ENCODE data around the gene BSN.
"Not testable (repeated sequence)": the region's sequence is repeated elsewhere in the genome, so short reads cannot be mapped to it uniquely, and the experiment has no call there.

The BSN gene

GRCh38 chr3:49568965-49569364, 14.7 kb downstream of the BSN start:
- H3K79me2 ChIP-seq (ENCODE audit: low read length) = no peaks in the 10 kb centered on the region
- H3K9me3 ChIP-seq (ENCODE audit: insufficient read depth, low read length) = no peaks in the 10 kb centered on the region
- no peak overlapping the region for H3K27ac ChIP-seq (ENCODE audit: low read length)
- no peak overlapping the region for H3K4me3 ChIP-seq (ENCODE audit: low read length)
- TF ChIP-seq EZH2phosphoT487 (IDR thresholded peaks at IDR 0.05; ENCODE audit: low read depth) = no peak
- no peak for TF ChIP-seq CTCF (IDR thresholded peaks at IDR 0.05; ENCODE audit: low read depth, low read length)
- H4K20me1 ChIP-seq (ENCODE audit: insufficient read depth, low read length) = no peaks in the 10 kb centered on the region; the same call in 1 of the 2 replicates
- no peaks in the 10 kb centered on the region for H3K36me3 ChIP-seq (replicated peaks; ENCODE audit: low read depth, low read length)
- no peaks in the 10 kb centered on the region for H3K27me3 ChIP-seq (ENCODE audit: low read depth, low read length)
- no peak overlapping the region for H2AFZ ChIP-seq (ENCODE audit: low read depth, low read length)
- no peak overlapping the region for H3K9ac ChIP-seq (ENCODE audit: low read length)
- H3K4me1 ChIP-seq (ENCODE audit: low read length) = no peaks in the 10 kb centered on the region
- H3K4me2 ChIP-seq (ENCODE audit: low read length) = no peak overlapping the region

- H3K9ac ChIP-seq (ENCODE audit: low read length) = no peak overlapping the region
Observed at GRCh38 chr3:49570028-49570654, 15.9 kb downstream of the BSN start.

DNA sequence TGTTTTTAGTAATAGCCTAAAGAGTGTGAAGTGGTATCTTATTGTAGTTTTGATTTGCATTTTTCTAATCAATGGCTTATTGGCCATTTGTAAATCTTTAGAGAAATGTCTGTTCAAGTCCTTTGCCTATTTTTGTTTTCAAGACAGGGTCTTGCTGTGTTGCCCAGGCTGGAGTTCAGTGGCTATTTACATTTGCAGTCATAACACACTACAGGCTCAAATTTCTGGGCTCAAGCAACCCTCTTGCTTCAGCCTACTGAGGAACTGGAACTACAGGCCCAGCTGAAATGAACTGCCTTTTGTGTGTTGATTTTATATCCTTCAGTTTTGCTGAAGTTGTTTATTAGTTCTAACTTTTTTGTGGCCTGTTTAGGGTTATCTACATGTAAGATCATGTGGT, 27.9 kb downstream of the BSN start:
- no peak overlapping the region for H3K4me3 ChIP-seq (ENCODE audit: low read length)
- no peaks in the 10 kb centered on the region for H3K79me2 ChIP-seq (ENCODE audit: low read length)
- no peaks in the 10 kb centered on the region for H3K4me1 ChIP-seq (ENCODE audit: low read length)
- H3K9ac ChIP-seq (ENCODE audit: low read length) = no peak overlapping the region
- no peak overlapping the region for H2AFZ ChIP-seq (ENCODE audit: low read depth, low read length)
- no peak overlapping the region for H3K4me2 ChIP-seq (ENCODE audit: low read length)
- TF ChIP-seq CTCF (IDR thresholded peaks at IDR 0.05; ENCODE audit: low read depth, low read length) (no peak), EZH2phosphoT487 (IDR thresholded peaks at IDR 0.05; ENCODE audit: low read depth) (no peak)
- H3K9me3 ChIP-seq (ENCODE audit: insufficient read depth, low read length) = no peaks in the 10 kb centered on the region
- H4K20me1 ChIP-seq (ENCODE audit: insufficient read depth, low read length) = no peaks in the 10 kb centered on the region
- H3K36me3 ChIP-seq (replicated peaks; ENCODE audit: low read depth, low read length) = no peaks in the 10 kb centered on the region
- no peak overlapping the region for H3K27ac ChIP-seq (ENCODE audit: low read length)
- peaks cover under 1% of the 10 kb centered on the region; the same call in 1 of the 2 replicates for H3K27me3 ChIP-seq (ENCODE audit: low read depth, low read length)

More at GRCh38 chr3:49570028-49570654, 15.9 kb downstream of the BSN start:
- Histone ChIP-seq H2AFZ (ENCODE audit: low read depth, low read length) (no peak overlapping the region), H3K79me2 (ENCODE audit: low read length) (no peaks in the 10 kb centered on the region), H3K27ac (ENCODE audit: low read length) (no peak overlapping the region), H3K4me2 (ENCODE audit: low read length) (no peak overlapping the region), H3K27me3 (ENCODE audit: low read depth, low read length) (no peaks in the 10 kb centered on the region), H3K4me3 (ENCODE audit: low read length) (no peak overlapping the region), H3K9me3 (ENCODE audit: insufficient read depth, low read length) (no peaks in the 10 kb centered on the region), H3K36me3 (replicated peaks; ENCODE audit: low read depth, low read length) (no peaks in the 10 kb centered on the region), H4K20me1 (ENCODE audit: insufficient read depth, low read length) (no peaks in the 10 kb centered on the region; the same call in 1 of the 2 replicates), H3K4me1 (ENCODE audit: low read length) (no peaks in the 10 kb centered on the region)
- TF ChIP-seq EZH2phosphoT487 (IDR thresholded peaks at IDR 0.05; ENCODE audit: low read depth) = no peak
- no peak for TF ChIP-seq CTCF (IDR thresholded peaks at IDR 0.05; ENCODE audit: low read depth, low read length)

GRCh38 chr3:49585261-49585755, 31.0 kb downstream of the BSN start:
- not testable (repeated sequence) for H3K27ac ChIP-seq (ENCODE audit: low read length); H3K4me3 ChIP-seq (ENCODE audit: low read length); H4K20me1 ChIP-seq (ENCODE audit: insufficient read depth, low read length); H3K4me1 ChIP-seq (ENCODE audit: low read length); H3K79me2 ChIP-seq (ENCODE audit: low read length); H3K9ac ChIP-seq (ENCODE audit: low read length); H3K9me3 ChIP-seq (ENCODE audit: insufficient read depth, low read length); H3K4me2 ChIP-seq (ENCODE audit: low read length); H2AFZ ChIP-seq (ENCODE audit: low read depth, low read length); H3K36me3 ChIP-seq (replicated peaks; ENCODE audit: low read depth, low read length); H3K27me3 ChIP-seq (ENCODE audit: low read depth, low read length)

Measured in OCI-LY3 (cell line).